Measurements from ENCODE around the gene PTH1R.
A peak's percentile ranks its signal among the peaks of the same experiment; 100 is the strongest.
"Not testable (repeated sequence)": the region's sequence is repeated elsewhere in the genome, so short reads cannot be mapped to it uniquely, and the experiment has no call there.

Gene PTH1R

DNA sequence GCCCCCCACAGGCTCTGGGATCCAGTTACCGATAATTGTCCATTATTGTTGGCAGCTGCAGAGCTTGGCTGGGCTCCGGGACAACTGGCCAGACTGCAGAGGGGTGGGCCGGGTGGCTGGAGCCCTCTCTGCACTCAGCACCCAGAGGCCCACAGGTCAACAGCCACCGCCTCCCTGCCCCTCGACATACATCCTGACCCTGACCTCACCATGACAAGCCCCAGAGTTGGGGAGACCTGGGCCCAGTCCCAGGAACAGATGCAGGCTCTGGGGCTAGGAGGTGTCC is 22.4 kb downstream of the PTH1R start:
- no peak for DNase-seq

DNA sequence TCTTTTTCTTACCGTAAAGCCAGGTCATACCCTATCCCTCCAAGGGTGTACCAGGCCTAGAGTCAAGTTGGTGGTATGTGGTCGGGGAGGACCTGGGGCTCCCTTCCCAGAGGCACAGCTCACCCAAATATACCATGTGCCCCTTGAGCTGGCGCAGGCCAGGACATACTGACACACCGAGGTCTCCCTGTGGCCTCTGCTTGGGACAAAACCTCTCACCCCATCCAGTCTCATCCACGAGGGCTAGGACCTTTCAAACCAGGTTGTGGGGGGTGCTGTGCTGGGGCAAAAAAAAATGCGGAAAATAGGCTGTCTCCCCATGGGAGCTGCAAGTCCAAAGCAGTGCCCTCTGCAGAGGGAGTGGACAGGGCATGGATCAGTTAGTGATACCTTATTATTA is 22.8 kb downstream of the PTH1R start:
- DNase-seq: no peak

GRCh38 chr3:46901061-46901460 is 23.5 kb downstream of the PTH1R start:
- DNase-seq: no peak

GRCh38 chr3:46901591-46902187 is 24.2 kb downstream of the PTH1R start:
- no peak for DNase-seq

- DNase-seq: no peak
Measured at GRCh38 chr3:46902188-46902631, 24.7 kb downstream of the PTH1R start.

GRCh38 chr3:46903341-46904302 is 26.1 kb downstream of the PTH1R start:
- no peak for DNase-seq

GRCh38 chr3:46904303-46905212 is 27.0 kb downstream of the PTH1R start:
- DNase-seq: no peak

DNA sequence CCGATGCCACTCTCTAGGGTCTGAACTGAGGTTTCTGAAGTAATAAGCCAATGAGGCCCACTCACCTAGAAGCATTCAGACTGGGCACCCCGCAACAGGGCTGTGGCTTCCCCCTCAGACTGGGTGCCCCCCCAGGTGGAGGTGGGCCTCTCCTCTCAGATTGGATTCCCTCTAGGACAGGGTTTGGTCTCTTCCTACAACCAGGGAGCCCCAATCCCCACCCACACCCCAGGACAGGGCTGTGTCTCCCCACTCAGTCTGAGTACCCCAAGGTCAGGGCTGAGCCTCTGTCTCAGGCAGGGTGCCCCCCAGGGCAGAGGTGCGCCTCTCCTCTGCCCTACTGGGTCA is 27.7 kb downstream of the PTH1R start:
- no peak for DNase-seq

GRCh38 chr3:46905661-46906451 is 28.3 kb downstream of the PTH1R start:
- no peak for DNase-seq

DNA sequence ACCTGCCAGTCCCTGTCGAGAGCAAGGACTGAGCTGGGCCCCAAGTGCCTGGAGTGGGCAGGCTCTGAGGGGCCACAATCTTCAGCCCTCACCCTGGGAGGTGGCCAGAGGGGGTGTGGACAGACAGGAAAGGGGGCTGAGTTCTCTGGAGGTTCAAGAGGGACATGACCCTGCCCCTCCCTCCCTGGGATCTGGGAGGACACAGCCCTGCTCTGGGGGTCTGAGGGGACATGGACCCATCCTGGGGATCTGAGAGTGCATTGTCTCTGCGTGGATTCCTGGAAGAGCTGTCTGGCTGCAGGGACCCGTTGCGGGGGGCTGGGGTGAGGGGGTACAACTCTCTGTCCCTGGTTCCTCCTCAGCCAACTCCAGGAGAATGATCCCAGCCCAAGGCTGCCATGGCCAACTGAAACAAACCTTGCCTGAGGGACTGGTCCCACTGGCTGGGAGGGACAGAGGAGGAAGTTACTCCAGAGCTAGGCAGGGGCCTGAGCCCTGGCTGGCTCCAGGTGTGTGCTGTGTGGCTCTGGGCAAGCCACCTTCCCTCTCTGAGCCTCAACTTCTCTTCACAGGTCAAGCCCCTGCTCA is 29.0 kb downstream of the PTH1R start:
- DNase-seq: no peak

- DNase-seq: no peak
Measured at GRCh38 chr3:46907271-46907670, 29.8 kb downstream of the PTH1R start.

DNA sequence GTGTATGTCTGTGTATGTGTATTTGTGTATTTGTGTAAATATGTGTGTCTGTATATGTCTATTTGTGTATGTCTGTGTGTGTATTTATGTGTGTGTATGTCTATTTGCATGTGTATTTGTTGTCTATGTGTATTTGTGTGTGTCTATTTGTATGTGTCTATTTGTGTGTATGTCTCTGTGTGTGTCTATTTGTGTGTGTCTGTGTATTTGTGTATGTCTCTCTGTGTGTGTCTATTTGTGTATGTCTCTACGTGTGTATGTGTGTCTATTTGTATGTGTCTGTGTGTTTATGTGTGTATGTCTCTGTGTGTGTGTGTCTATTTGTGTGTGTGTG is 30.4 kb downstream of the PTH1R start:
- DNase-seq: no peak

DNA sequence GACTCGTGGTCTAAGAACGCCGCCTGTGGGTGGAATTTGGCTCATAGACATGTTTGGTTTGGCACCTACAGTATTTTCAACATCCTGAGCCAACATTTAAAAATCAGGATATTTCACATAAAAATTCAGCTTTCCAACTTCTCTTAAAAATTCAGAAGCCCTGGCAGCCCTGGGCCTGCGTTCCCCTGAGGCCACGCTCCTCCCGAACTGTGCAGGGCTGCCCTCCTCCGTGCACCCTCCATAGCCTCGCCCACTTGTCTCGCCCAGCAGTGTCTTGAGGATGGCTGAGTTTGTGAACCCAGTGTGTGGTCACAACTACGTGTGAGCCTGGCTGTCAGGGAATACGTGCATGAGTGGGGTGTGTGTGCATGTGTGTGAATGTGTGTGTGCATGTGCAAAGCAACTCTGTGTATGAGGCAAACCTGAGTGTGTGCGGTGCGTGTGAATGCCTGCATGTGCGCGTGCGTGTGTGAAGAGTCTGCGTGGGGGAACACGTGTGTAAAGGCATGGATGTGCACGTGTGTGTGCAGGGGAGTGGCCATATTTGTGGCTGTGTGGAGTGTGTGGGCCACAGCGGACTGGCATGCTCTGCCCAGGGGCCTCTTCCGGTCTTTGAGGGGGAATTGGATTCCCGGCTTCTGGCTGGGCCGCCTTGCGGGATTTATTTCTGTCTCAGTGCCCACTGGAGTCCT is 30.9 kb downstream of the PTH1R start:
- no peak for DNase-seq

DNA sequence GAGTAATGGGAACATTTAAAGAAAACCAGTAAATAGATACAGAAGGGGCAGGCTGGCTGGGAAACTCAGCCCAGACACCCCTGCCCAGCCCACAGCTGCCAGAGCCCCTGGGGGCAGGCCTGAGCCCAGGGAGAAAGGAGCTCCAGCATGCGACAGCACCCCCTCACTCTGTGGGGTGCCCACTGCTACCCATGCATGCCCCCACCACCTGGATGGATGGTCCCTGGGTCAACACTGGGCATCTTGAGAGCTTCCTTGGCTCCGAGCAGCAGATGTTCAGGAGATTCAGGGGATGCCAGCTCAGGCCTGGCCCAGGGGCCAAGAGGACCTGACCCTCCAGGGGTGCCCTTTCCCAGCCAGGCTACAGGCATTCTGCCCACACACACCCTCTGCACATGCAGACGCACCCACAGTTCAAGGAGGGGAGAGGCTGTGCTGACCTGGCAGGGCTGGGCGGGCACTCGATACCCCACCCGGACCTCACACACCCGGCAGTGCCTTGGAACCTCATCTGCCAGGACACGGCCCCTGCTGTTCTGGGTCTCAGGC is 31.5 kb downstream of the PTH1R start:
- no peak for DNase-seq

DNA sequence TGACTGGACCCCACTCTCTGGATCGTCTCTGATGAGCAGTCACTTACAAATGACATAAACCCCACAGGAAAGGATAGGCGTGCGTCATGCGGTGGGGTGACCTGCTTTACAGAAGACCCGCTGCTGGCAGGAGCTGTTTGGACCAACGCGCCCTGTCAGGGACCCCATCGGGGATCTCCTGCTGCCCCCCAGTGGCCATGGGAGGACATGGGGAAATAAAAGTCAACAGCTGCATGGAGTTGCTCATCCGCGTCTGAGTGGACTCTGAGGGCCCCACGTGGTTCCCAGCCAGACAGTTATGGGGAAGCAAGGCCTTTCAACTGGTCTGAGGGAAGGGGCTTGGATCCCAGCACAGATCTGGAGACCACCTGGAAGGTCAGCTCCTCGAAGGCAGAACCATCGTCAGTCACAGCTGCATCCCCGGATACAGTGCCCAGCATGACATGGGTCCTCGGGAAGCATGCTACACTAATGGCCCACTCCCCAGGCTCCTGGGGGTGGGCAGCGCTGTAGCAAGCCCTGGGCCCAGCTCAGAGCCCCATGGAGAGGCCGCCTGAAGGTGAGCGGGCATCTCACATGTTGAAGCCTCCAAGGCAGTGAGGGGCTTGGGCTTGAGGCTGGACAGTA is 32.1 kb downstream of the PTH1R start:
- DNase-seq: peak; percentile 91

DNA sequence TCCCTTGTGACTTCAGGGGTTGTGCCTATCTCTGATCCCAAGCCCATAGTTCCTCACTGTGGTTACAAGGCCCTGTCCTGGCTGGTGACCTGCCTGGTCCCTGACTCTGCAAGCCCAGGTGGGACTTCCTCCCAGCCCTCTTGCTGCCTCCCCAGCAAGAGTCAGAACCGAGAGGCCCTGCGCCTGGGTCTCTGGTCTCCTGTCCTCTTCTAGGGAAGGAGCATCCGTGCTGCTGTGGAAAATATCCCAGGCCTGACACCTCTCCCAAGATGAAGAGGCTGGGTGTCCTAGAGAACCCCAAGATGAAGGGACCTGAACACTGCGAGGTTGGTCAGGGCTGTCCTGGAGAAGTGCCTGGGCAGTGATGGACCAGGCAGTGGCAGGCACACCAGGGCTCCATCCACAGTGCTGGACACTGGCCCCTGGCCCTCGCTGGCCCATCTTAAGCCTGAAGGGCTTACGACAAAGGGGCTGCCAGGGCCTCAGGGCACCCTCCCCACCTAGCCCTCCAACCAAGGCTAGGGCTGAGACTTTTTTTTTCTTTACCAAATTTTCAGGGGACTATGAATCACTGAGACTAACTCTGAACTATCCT is 32.7 kb downstream of the PTH1R start:
- DNase-seq: no peak

- DNase-seq: not testable (repeated sequence)
Measured at GRCh38 chr3:46910914-46911313, 33.4 kb downstream of the PTH1R start.

- DNase-seq: no peak
Measured at GRCh38 chr3:46912986-46913385, 35.5 kb downstream of the PTH1R start.

DNA sequence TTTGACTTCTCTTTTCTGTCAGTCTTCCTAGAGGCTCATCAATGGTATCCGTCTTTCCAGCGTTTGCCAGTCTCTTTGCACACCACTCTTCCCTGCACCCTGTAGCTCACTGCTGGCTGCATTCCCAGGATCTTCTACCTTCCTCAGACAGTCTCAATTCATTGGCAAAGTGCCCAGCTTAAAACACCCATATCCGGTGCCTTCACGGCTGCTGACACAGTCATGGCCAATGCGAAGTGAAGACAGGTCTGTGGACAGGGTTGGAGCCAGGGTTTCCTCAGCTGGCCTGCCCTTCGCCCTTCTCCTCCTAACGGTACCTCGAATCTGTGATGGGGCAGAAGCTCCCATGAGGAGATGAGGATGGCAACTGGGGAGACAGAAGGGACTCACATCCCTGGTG is 36.1 kb downstream of the PTH1R start:
- DNase-seq: no peak

- DNase-seq: no peak
Measured at GRCh38 chr3:46914849-46915248, 37.3 kb downstream of the PTH1R start.

Measured in stimulated activated CD8-positive, alpha-beta memory T cell treated with anti-CD3 and anti-CD28 coated beads, Interleukin-4, amount 100 ng/mL, for 48 hours (primary cell).